Natural killer cell treated with Interleukin-12 subunit alpha and Interleukin-12 subunit beta and Interleukin-15 and Interleukin-18, amount 100 ng/mL, for 72 hours (primary cell): ENCODE data around the gene TRAPPC4. TPM values are rescaled to one million over a fixed set of nuclear protein-coding genes. Genes with fewer than 3 reads are reported as not detected.

Source experiments
- ATAC-seq, 2 donors: fragments of 150-1000 bp; cut with Tn5 transposase in 1 of 2; sonication (Bioruptor Pico), chemical (Tn5 transposase) in 1 of 2; 2 replicates each; pipeline ENCODE4 v1.10.0; 2021
- DNase-seq: peaks from one replicate; pipeline ENCODE4 v3.0.0; 2022; ENCODE audit warnings: low spot score
- H3K27ac Mint-ChIP-seq, 2 donors: 1 replicate in 1 of 2; 2 replicates in 1 of 2; pipeline ENCODE4 v1.8.0; 2022; ENCODE audit warnings: mixed read lengths in 2 of 2, mild to moderate bottlenecking in 1 of 2, moderate library complexity in 1 of 2
- H3K27me3 Mint-ChIP-seq, 2 donors: 1 replicate in 1 of 2; 2 replicates in 1 of 2; pipeline ENCODE4 v1.8.0; 2022; ENCODE audit warnings: mixed read lengths in 2 of 2
- H3K36me3 Mint-ChIP-seq: one replicate; pipeline ENCODE4 v1.8.0; 2022; ENCODE audit warnings: mixed read lengths
- H3K4me1 Mint-ChIP-seq, 2 donors: 1 replicate in 1 of 2; 2 replicates in 1 of 2; pipeline ENCODE4 v1.8.0; 2022; ENCODE audit warnings: low read depth in 2 of 2, mixed read lengths in 2 of 2, mild to moderate bottlenecking in 1 of 2
- H3K4me3 Mint-ChIP-seq: one replicate; pipeline ENCODE4 v1.8.0; 2022; ENCODE audit warnings: mixed read lengths
- H3K9me3 Mint-ChIP-seq: 2 replicates; pipeline ENCODE4 v1.8.0; 2022; ENCODE audit warnings: mixed read lengths
- total RNA-seq, 2 donors: library from RNA; stranded (reverse); gene quantifications; one replicate each; pipeline ENCODE4 v1.2.3, GENCODE V29; 2022

The TRAPPC4 gene
- total RNA-seq, 2 donors from 2014 or later: 76.3 to 82.3 TPM

DNA sequence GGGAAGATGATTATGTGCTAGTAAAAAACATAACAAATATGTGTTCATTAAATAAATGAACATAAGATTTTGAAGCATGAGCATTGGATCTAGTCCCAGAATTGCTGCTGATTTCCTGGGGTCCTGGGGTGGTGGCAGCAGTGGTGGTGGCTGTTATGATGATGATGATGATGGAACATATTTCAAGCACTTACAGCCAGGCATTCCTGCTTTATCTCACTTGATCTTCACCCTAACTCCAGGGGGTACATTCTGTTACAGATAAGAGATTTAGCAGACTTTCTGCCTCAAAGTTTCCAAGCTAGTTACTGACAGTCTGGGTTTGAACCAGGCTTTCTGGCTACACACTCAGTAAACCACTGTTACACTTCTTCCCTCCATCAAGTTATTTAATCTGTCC is 5.2 kb downstream of the TRAPPC4 start:
- Mint-ChIP-seq H3K36me3 (peaks cover 17% of the 10 kb centered on the region), H3K27me3 (no peaks in the 10 kb centered on the region), H3K9me3 (no peaks in the 10 kb centered on the region), H3K4me1 (peaks cover 26 to 28% of the 10 kb centered on the region in 2 donors), H3K4me3 (no peak overlapping the region), H3K27ac (peak overlapping the region; percentile 19 to 73)
- ATAC-seq (no peak), DNase-seq (no peak)

DNA sequence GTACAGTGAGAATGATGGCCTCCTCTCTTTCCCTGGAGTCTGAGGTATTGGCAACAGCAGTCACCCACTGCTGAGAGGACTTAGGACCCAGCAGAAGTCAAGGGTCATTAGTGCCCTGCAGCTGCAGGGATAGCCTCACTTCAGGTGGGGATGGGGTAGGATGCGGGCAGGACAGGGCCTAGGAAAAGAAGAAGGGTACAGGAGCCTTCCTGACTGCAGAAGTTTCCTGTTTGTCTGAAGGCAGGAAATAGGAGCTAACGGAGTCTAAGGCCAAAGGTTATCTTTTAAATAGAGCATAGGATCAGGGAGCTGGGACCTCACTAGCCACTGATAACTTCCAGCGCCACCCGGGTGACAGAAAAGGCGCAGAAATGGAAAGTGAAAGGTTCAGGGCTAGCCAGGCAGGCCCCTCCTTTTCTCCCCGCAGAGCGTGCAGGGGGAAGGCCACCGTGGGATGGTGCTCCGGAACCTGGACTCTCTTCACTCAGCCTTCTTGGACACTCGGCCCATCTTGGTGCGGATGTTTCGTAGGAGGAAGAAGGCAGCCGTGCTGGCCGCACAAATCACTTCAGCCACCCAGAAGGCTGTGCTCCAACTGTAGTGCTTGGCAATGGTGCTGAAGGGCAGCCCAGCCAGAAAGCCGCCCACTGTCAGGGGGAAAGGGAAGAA is 6.0 kb downstream of the TRAPPC4 start:
- H3K4me3 Mint-ChIP-seq: no peak overlapping the region
- no peaks in the 10 kb centered on the region for H3K27me3 Mint-ChIP-seq
- DNase-seq (no peak), ATAC-seq (no peak)
- no peaks in the 10 kb centered on the region for H3K9me3 Mint-ChIP-seq
- H3K4me1 Mint-ChIP-seq: peaks cover 29 to 34% of the 10 kb centered on the region in 2 donors
- H3K36me3 Mint-ChIP-seq: peaks cover 17% of the 10 kb centered on the region
- H3K27ac Mint-ChIP-seq: peak overlapping the region; percentile 19 to 73

DNA sequence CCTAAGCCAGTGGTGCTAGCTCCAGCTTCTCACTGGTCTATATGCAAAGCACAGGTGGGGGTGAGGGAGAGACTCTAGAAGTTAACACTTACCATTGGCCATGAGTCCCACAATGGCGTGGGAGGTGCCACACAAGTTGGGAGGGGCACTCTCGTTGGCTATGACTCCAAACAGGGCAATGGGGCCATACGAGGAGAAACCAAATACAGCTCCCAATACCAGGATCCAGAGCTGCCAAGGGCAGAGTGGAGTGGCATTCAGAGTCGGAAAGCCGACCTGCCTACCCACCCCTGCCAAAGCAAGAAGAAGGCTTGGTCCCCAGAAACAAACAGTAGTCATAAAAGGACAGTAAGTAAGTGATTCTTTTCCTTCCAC is 6.5 kb downstream of the TRAPPC4 start:
- DNase-seq: no peak
- peaks cover 28 to 35% of the 10 kb centered on the region in 2 donors for H3K4me1 Mint-ChIP-seq
- H3K27ac Mint-ChIP-seq: peak overlapping the region; percentile 36 to 73
- H3K27me3 Mint-ChIP-seq: no peaks in the 10 kb centered on the region
- H3K36me3 Mint-ChIP-seq: peaks cover 13% of the 10 kb centered on the region
- no peak for ATAC-seq
- no peaks in the 10 kb centered on the region for H3K9me3 Mint-ChIP-seq
- no peak overlapping the region for H3K4me3 Mint-ChIP-seq

- H3K9me3 Mint-ChIP-seq: no peaks in the 10 kb centered on the region
- peaks cover 27 to 34% of the 10 kb centered on the region in 2 donors for H3K4me1 Mint-ChIP-seq
- H3K4me3 Mint-ChIP-seq: no peak overlapping the region
- H3K36me3 Mint-ChIP-seq: peaks cover 12% of the 10 kb centered on the region
- H3K27ac Mint-ChIP-seq: peak overlapping the region; percentile 36 to 73
- DNase-seq: no peak
- H3K27me3 Mint-ChIP-seq: no peaks in the 10 kb centered on the region
- no peak for ATAC-seq
Observed at GRCh38 chr11:119025541-119025940, 7.0 kb downstream of the TRAPPC4 start.

DNA sequence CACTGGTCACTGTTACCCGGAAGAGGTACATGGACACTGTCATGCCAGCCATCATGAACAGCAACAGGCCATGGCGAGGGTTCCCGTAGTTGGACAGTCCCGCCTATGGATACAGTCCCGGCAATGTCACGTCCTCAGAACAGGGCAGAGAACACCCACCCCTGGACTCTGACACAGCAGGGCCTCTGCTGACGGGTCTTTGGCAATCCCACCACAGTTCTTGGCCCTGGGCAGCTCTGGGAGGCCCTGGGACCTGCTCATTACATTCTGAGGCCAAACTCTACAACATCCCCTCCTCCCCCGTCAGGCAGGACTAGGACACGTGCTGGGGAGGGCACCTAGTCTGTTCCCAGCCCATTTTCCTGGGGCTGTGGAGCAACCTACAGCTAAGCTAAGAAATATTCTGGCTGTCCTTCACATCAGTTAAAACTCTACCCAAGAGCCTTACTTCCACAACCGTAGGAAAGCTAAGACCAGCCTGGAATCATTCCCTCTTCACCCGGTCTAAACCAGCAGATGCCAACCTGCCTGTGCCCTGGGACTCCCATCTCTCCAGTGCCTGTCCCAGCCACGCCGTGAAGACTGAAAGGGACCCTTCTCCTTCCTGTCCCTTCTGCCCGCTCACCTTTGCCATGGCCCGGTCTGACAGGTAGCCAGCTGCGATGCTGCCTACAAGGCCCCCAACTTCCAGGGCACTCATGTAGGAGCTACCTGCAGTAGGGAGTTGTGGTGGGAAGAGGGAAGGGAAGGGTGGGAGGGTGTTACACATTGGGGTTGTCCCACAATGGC is 7.6 kb downstream of the TRAPPC4 start:
- DNase-seq (no peak), ATAC-seq (no peak)
- Mint-ChIP-seq H3K27me3 (no peaks in the 10 kb centered on the region), H3K36me3 (peaks cover 12% of the 10 kb centered on the region), H3K4me3 (no peak overlapping the region), H3K27ac (no peak overlapping the region), H3K9me3 (no peaks in the 10 kb centered on the region), H3K4me1 (peaks cover 26 to 34% of the 10 kb centered on the region in 2 donors)

DNA sequence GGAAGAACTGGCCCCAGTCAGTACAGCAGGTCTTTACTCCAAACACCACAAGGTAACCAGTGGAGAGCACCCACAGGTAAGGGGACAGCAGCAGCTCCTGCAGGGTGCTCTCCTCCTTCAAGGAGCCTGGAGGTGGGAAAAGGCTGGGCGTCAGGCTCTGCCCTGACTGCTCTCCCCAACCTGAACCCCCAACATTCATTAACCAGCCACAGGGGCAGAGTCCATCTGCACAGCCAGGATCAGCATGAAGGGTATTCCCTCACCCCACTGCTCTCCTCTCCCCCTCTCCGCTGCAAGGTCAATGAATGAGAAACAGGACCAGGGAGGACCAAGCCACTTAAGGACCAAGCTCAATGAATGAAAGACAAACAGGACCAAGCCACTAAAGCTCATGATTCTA is 8.4 kb downstream of the TRAPPC4 start:
- no peaks in the 10 kb centered on the region for H3K9me3 Mint-ChIP-seq
- ATAC-seq: no peak
- H3K27me3 Mint-ChIP-seq: no peaks in the 10 kb centered on the region
- H3K36me3 Mint-ChIP-seq: peaks cover 12% of the 10 kb centered on the region
- no peak for DNase-seq
- H3K4me1 Mint-ChIP-seq: peaks cover 19 to 36% of the 10 kb centered on the region in 2 donors
- no peak overlapping the region for H3K27ac Mint-ChIP-seq
- H3K4me3 Mint-ChIP-seq: no peak overlapping the region

- no peaks in the 10 kb centered on the region for H3K27me3 Mint-ChIP-seq
- H3K4me1 Mint-ChIP-seq: peaks cover 19 to 36% of the 10 kb centered on the region in 2 donors
- H3K36me3 Mint-ChIP-seq: peaks cover 12% of the 10 kb centered on the region
- DNase-seq: no peak
- H3K9me3 Mint-ChIP-seq: no peaks in the 10 kb centered on the region
- no peak overlapping the region for H3K4me3 Mint-ChIP-seq
- no peak for ATAC-seq
- no peak overlapping the region for H3K27ac Mint-ChIP-seq
Observed at GRCh38 chr11:119027561-119028345, 9.2 kb downstream of the TRAPPC4 start.

GRCh38 chr11:119028346-119029068 is 9.9 kb downstream of the TRAPPC4 start:
- no peaks in the 10 kb centered on the region for H3K27me3 Mint-ChIP-seq
- no peak for DNase-seq

GRCh38 chr11:119029069-119029339 is 10.4 kb downstream of the TRAPPC4 start:
- Mint-ChIP-seq H3K27ac (peak overlapping the region; percentile 48 to 78), H3K36me3 (peaks cover 5% of the 10 kb centered on the region), H3K9me3 (no peaks in the 10 kb centered on the region), H3K27me3 (no peaks in the 10 kb centered on the region), H3K4me1 (peaks cover 13 to 31% of the 10 kb centered on the region in 2 donors), H3K4me3 (peak overlapping the region; percentile 84)
- ATAC-seq (no peak), DNase-seq (no peak)

More at GRCh38 chr11:119028346-119029068, 9.9 kb downstream of the TRAPPC4 start:
- H3K9me3 Mint-ChIP-seq: no peaks in the 10 kb centered on the region
- peak overlapping the region; percentile 84 for H3K4me3 Mint-ChIP-seq
- peaks cover 8% of the 10 kb centered on the region for H3K36me3 Mint-ChIP-seq
- no peak for ATAC-seq
- peak overlapping the region in 1 of 2 donors; percentile 48 for H3K27ac Mint-ChIP-seq
- H3K4me1 Mint-ChIP-seq: peaks cover 16 to 32% of the 10 kb centered on the region in 2 donors

GRCh38 chr11:119029340-119030028 is 10.9 kb downstream of the TRAPPC4 start:
- ATAC-seq: no peak
- DNase-seq: no peak
- peak overlapping the region; percentile 48 to 78 for H3K27ac Mint-ChIP-seq
- no peaks in the 10 kb centered on the region for H3K27me3 Mint-ChIP-seq
- H3K4me1 Mint-ChIP-seq: peaks cover 9 to 28% of the 10 kb centered on the region in 2 donors
- peaks cover 5% of the 10 kb centered on the region for H3K36me3 Mint-ChIP-seq
- peak overlapping the region; percentile 84 for H3K4me3 Mint-ChIP-seq
- no peaks in the 10 kb centered on the region for H3K9me3 Mint-ChIP-seq

- Mint-ChIP-seq H3K4me1 (peaks cover 8 to 24% of the 10 kb centered on the region in 2 donors), H3K9me3 (no peaks in the 10 kb centered on the region), H3K27me3 (no peaks in the 10 kb centered on the region), H3K27ac (peak overlapping the region; percentile 48 to 78), H3K4me3 (peak overlapping the region; percentile 84), H3K36me3 (peaks cover 5% of the 10 kb centered on the region)
- ATAC-seq (peak in 1 of 2 donors; percentile 4), DNase-seq (no peak)
Observed at GRCh38 chr11:119030029-119030328, 11.4 kb downstream of the TRAPPC4 start.

- no peaks in the 10 kb centered on the region for H3K9me3 Mint-ChIP-seq
Observed at GRCh38 chr11:119030329-119031047, 11.9 kb downstream of the TRAPPC4 start, which contains the start of gene SLC37A4. SLC37A4 (minus strand) TSS chr11:119030877.

More at GRCh38 chr11:119030329-119031047, 11.9 kb downstream of the TRAPPC4 start, which contains the start of gene SLC37A4:
- peaks cover under 1% of the 10 kb centered on the region for H3K36me3 Mint-ChIP-seq
- DNase-seq: peak; percentile 99
- peak within 1 kb of the TSS; percentile 48 to 78 for H3K27ac Mint-ChIP-seq
- ATAC-seq: peak; percentile 97 to 98
- H3K4me1 Mint-ChIP-seq: peaks cover 8 to 19% of the 10 kb centered on the region in 2 donors
- no peaks in the 10 kb centered on the region for H3K27me3 Mint-ChIP-seq
- H3K4me3 Mint-ChIP-seq: peak within 1 kb of the TSS; percentile 84
